HL-60 (cell line): ENCODE data around the gene CPVL.

Experiments used
- GABPA ChIP-seq: IDR thresholded peaks from 2 replicates; pipeline ENCODE4 v1.6.1; 2012; ENCODE audit warnings: low read depth
- POLR2AphosphoS5 ChIP-seq: IDR thresholded peaks from 2 replicates; pipeline ENCODE4 v1.6.1; 2012; ENCODE audit warnings: low read depth
- TF ChIP-seq, protein P1 (sequence below): IDR thresholded peaks from one replicate; pipeline ENCODE4 v1.5.1; 2011; ENCODE audit warnings: low read length, control low read depth, inconsistent platforms; ENCODE audit not compliant: insufficient read depth

DNA sequence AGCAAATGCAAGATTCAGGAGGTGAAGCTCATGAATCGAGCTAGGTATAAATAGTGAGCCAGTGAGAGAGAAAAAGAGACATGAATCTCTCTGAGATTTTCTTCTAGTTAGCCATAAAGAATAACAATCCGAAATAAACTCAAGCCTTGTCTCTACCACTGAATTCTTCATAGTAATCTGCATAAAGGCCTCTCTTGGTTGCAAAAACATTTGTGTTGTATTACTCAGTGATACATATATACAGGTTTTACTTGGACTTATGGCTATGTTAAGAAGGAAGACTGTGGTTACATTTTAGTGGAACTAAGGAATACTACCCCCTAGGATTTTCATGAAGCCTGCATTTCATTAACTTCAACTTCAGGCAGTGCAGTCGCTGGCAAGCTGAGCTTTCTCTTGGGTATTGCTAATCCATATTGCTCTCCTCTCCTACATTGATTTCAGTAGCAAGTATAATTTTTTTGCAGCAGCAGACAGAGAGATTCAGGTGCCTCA, 115.5 kb downstream of the CPVL start:
- TF ChIP-seq POLR2AphosphoS5 (no peak), GABPA (no peak)
- TF ChIP-seq, protein P1, sequence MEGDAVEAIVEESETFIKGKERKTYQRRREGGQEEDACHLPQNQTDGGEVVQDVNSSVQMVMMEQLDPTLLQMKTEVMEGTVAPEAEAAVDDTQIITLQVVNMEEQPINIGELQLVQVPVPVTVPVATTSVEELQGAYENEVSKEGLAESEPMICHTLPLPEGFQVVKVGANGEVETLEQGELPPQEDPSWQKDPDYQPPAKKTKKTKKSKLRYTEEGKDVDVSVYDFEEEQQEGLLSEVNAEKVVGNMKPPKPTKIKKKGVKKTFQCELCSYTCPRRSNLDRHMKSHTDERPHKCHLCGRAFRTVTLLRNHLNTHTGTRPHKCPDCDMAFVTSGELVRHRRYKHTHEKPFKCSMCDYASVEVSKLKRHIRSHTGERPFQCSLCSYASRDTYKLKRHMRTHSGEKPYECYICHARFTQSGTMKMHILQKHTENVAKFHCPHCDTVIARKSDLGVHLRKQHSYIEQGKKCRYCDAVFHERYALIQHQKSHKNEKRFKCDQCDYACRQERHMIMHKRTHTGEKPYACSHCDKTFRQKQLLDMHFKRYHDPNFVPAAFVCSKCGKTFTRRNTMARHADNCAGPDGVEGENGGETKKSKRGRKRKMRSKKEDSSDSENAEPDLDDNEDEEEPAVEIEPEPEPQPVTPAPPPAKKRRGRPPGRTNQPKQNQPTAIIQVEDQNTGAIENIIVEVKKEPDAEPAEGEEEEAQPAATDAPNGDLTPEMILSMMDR: no peak
